Keratinocyte (primary cell): ENCODE data around the gene CREBRF. TPM values are rescaled to one million over a fixed set of nuclear protein-coding genes. Genes with fewer than 3 reads are reported as not detected.
"Not testable (repeated sequence)": the region's sequence is repeated elsewhere in the genome, so short reads cannot be mapped to it uniquely, and the experiment has no call there.

Experiments
- DNase-seq: peaks from one replicate; pipeline ENCODE4 v3.0.0-alpha.2; 2011; ENCODE audit warnings: low read depth, missing footprints, low spot score
- FAIRE-seq: peaks from 2 replicates; lab custom pipeline; 2011; peaks lifted over from hg19 to GRCh38; lab: Jason Lieb, UNC
- H2AFZ ChIP-seq: 2 replicates; pipeline ENCODE4 v1.6.0; 2012; ENCODE audit warnings: low read length, control low read depth, inconsistent platforms; ENCODE audit not compliant: control insufficient read depth
- H3K27ac ChIP-seq: 2 replicates; pipeline ENCODE4 v1.5.1; 2011; ENCODE audit warnings: low read length; ENCODE audit not compliant: control insufficient read depth, insufficient read depth
- H3K27me3 ChIP-seq: 3 replicates; pipeline ENCODE4 v1.6.0; 2011; ENCODE audit warnings: low read length; ENCODE audit not compliant: control insufficient read depth, insufficient read depth; ENCODE audit errors: extremely low read depth
- H3K36me3 ChIP-seq, 2 experiments: 2 replicates in 1 of 2; 3 replicates in 1 of 2; pipeline ENCODE4 v1.5.1; 2011; ENCODE audit warnings: low read length in 2 of 2, mild to moderate bottlenecking in 1 of 2; ENCODE audit not compliant: control insufficient read depth in 2 of 2, insufficient read depth in 2 of 2; ENCODE audit errors: extremely low read depth in 1 of 2
- H3K4me1 ChIP-seq: 3 replicates; pipeline ENCODE4 v1.5.1; 2011; ENCODE audit warnings: low read length; ENCODE audit not compliant: control insufficient read depth, insufficient read depth; ENCODE audit errors: extremely low read depth
- H3K4me2 ChIP-seq: 3 replicates; pipeline ENCODE4 v1.6.0; 2011; ENCODE audit warnings: low read depth, low read length; ENCODE audit not compliant: control insufficient read depth, insufficient read depth; ENCODE audit errors: extremely low read depth
- H3K4me3 ChIP-seq, 3 experiments: fragments of 200-600 bp in 1 of 3; sonication (generic) in 1 of 3; 2 replicates in 2 of 3; 3 replicates in 1 of 3; pipeline ENCODE4 v1.5.1; 2011 to 2016; ENCODE audit warnings: low read length in 3 of 3, mild to moderate bottlenecking in 3 of 3, control low read depth in 2 of 3, inconsistent platforms in 1 of 3, low read depth in 1 of 3, mixed read lengths in 1 of 3, mixed run types in 1 of 3, moderate library complexity in 1 of 3; ENCODE audit not compliant: control insufficient read depth in 2 of 3, insufficient read depth in 2 of 3; ENCODE audit errors: extremely low read depth in 1 of 3
- H3K79me2 ChIP-seq: 2 replicates; pipeline ENCODE4 v1.6.0; 2012; ENCODE audit warnings: low read length; ENCODE audit not compliant: control insufficient read depth, insufficient read depth
- H3K9ac ChIP-seq: 3 replicates; pipeline ENCODE4 v1.6.0; 2011; ENCODE audit warnings: low read length; ENCODE audit not compliant: control insufficient read depth, insufficient read depth; ENCODE audit errors: extremely low read depth
- H3K9me1 ChIP-seq: 3 replicates; pipeline ENCODE4 v1.6.0; 2011; ENCODE audit warnings: low read length; ENCODE audit not compliant: control insufficient read depth, insufficient read depth; ENCODE audit errors: extremely low read depth
- H3K9me3 ChIP-seq: 2 replicates; pipeline ENCODE4 v1.5.1; 2012; ENCODE audit warnings: low read depth, low read length; ENCODE audit not compliant: control insufficient read depth
- H4K20me1 ChIP-seq: 3 replicates; pipeline ENCODE4 v1.6.0; 2011; ENCODE audit warnings: low read length; ENCODE audit not compliant: control insufficient read depth, insufficient read depth; ENCODE audit errors: extremely low read depth
- EZH2 ChIP-seq: IDR thresholded peaks from one replicate; pipeline ENCODE4 v1.6.1; 2012; ENCODE audit warnings: inconsistent platforms, mild to moderate bottlenecking, low read length, moderate library complexity
- dilution Hi-C: fragments of 300-500 bp; cut with MboI; formaldehyde crosslinking; loops from one replicate; pipeline ENCODE4 v1.7.0; 2020; ENCODE audit warnings: low sequenced_read_pairs; ENCODE audit not compliant: extremely low pct_ligation_motif_present
- polyA plus RNA-seq, 5 experiments: library from polyadenylated mRNA; depleted of rRNA in 3 of 5; stranded (reverse) in 3 of 5; stranded (forward) in 1 of 5; unstranded in 1 of 5; fragments of >200 nt; gene quantifications; 1 replicate in 1 of 5; 2 replicates in 3 of 5; 3 replicates in 1 of 5; pipeline versions ENCODE4 v1.2.1 to v1.2.3, GENCODE V29; 2011 to 2012; ENCODE audit warnings: missing spikeins in 2 of 5, low read depth in 1 of 5, low replicate concordance in 1 of 5
- TF ChIP-seq, protein P1 (sequence below), 3 experiments: IDR thresholded peaks in 1 of 3; conservative IDR thresholded peaks in 1 of 3; optimal IDR thresholded peaks in 1 of 3; 2 replicates in 2 of 3; 3 replicates in 1 of 3; pipeline versions ENCODE3 to v1.5.1; 2011; ENCODE audit warnings: low read length in 3 of 3, mild to moderate bottlenecking in 3 of 3, moderate library complexity in 2 of 3, control low read depth in 1 of 3, inconsistent platforms in 1 of 3; ENCODE audit not compliant: insufficient read depth in 2 of 3; ENCODE audit errors: extremely low read depth in 1 of 3

CREBRF gene
- polyA plus RNA-seq, 1 donor (not counting 4 experiments of a cell fraction or from before 2014, with no cell fraction given) = 4.1 TPM

GRCh38 chr5:173075970-173076369 lies 19.8 kb downstream of the CREBRF start:
- Histone ChIP-seq H3K27me3 (no peaks in the 10 kb centered on the region), H3K4me2 (no peak overlapping the region), H3K79me2 (no peaks in the 10 kb centered on the region), H3K9me1 (no peaks in the 10 kb centered on the region), H3K9me3 (no peaks in the 10 kb centered on the region), H3K9ac (no peak overlapping the region), H3K36me3 (no peaks in the 10 kb centered on the region), H4K20me1 (no peaks in the 10 kb centered on the region), H3K4me3 (no peak overlapping the region), H3K4me1 (no peaks in the 10 kb centered on the region), H3K27ac (no peak overlapping the region), H2AFZ (no peak overlapping the region)
- no peak for DNase-seq
- dilution Hi-C loops = no loop called here
- TF ChIP-seq EZH2 = no peak
- TF ChIP-seq, protein P1, sequence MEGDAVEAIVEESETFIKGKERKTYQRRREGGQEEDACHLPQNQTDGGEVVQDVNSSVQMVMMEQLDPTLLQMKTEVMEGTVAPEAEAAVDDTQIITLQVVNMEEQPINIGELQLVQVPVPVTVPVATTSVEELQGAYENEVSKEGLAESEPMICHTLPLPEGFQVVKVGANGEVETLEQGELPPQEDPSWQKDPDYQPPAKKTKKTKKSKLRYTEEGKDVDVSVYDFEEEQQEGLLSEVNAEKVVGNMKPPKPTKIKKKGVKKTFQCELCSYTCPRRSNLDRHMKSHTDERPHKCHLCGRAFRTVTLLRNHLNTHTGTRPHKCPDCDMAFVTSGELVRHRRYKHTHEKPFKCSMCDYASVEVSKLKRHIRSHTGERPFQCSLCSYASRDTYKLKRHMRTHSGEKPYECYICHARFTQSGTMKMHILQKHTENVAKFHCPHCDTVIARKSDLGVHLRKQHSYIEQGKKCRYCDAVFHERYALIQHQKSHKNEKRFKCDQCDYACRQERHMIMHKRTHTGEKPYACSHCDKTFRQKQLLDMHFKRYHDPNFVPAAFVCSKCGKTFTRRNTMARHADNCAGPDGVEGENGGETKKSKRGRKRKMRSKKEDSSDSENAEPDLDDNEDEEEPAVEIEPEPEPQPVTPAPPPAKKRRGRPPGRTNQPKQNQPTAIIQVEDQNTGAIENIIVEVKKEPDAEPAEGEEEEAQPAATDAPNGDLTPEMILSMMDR (optimal IDR thresholded peaks at IDR 0.05 in 1 of 3, IDR thresholded peaks at IDR 0.05 in 1 of 3, conservative IDR thresholded peaks at IDR 0.05 in 1 of 3; ENCODE audit: extremely low read depth in 1 of 3, insufficient read depth in 2 of 3, low read length in 3 of 3) = no peak
- FAIRE-seq = no peak

DNA sequence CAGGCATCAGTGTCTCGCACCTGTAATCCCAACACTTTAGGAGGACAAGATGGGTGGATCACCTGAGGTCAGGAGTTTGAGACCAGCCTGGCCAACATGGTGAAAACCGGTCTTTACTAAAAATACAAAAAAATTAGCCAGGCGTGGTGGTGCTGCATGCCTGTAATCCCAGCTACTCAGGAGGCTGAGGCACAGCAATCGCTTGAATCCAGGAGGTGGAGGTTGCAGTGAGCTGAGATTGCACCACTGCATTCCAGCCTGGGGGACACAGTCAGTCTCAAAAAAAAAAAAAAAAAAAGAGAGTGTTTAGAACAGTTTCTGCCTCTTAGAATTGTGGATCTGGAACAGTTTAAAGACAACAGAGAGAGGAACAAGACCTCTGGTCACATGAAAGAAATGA lies 20.3 kb downstream of the CREBRF start:
- H3K79me2 ChIP-seq, dilution Hi-C loops, H3K36me3 ChIP-seq, H3K9me3 ChIP-seq, DNase-seq, H3K9me1 ChIP-seq, H3K4me3 ChIP-seq, FAIRE-seq, H3K4me1 ChIP-seq, H3K27ac ChIP-seq, H3K4me2 ChIP-seq, H3K9ac ChIP-seq, H3K27me3 ChIP-seq, H2AFZ ChIP-seq, H4K20me1 ChIP-seq: not testable (repeated sequence)

- Histone ChIP-seq H3K27me3 (no peaks in the 10 kb centered on the region), H4K20me1 (no peaks in the 10 kb centered on the region), H3K4me1 (no peaks in the 10 kb centered on the region), H2AFZ (no peak overlapping the region), H3K4me3 (no peak overlapping the region), H3K9me3 (no peaks in the 10 kb centered on the region), H3K9ac (no peak overlapping the region), H3K9me1 (no peaks in the 10 kb centered on the region), H3K79me2 (no peaks in the 10 kb centered on the region), H3K4me2 (no peak overlapping the region), H3K36me3 (no peaks in the 10 kb centered on the region), H3K27ac (no peak overlapping the region)
- dilution Hi-C loops = no loop called here
- no peak for TF ChIP-seq EZH2
- TF ChIP-seq, protein P1 (optimal IDR thresholded peaks at IDR 0.05 in 1 of 3, IDR thresholded peaks at IDR 0.05 in 1 of 3, conservative IDR thresholded peaks at IDR 0.05 in 1 of 3; ENCODE audit: extremely low read depth in 1 of 3, insufficient read depth in 2 of 3, low read length in 3 of 3) = no peak
- FAIRE-seq (no peak), DNase-seq (no peak)
Measured at GRCh38 chr5:173078878-173079277, 22.7 kb downstream of the CREBRF start.
